Neural progenitor cell (in vitro differentiated cells): ENCODE data around the gene SNX13. TPM values are rescaled to one million over a fixed set of nuclear protein-coding genes. Genes with fewer than 3 reads are reported as not detected.

Source experiments
- DNase-seq: peaks from one replicate; pipeline ENCODE4 v3.0.0-alpha.2; 2016; ENCODE audit warnings: low spot score
- H2AFZ ChIP-seq: fragments of 200-600 bp; sonication (generic); replicated peaks from 2 replicates; pipeline ENCODE4 v1.6.1; 2016; ENCODE audit warnings: antibody characterized with exemption
- H3F3A ChIP-seq: fragments of 200-600 bp; sonication (generic); 2 replicates; pipeline ENCODE4 v1.6.1; 2016; ENCODE audit warnings: antibody characterized with exemption, low read depth
- H3K27ac ChIP-seq: fragments of 200-600 bp; sonication (generic); 2 replicates; pipeline ENCODE4 v1.5.1; 2016; ENCODE audit warnings: mild to moderate bottlenecking
- H3K27me3 ChIP-seq: fragments of 200-600 bp; sonication (generic); 2 replicates; pipeline ENCODE4 v1.6.1; 2016; ENCODE audit warnings: mild to moderate bottlenecking, moderate library complexity
- H3K36me3 ChIP-seq: fragments of 200-600 bp; sonication (generic); 2 replicates; pipeline ENCODE4 v1.5.1; 2016
- H3K4me1 ChIP-seq: fragments of 200-600 bp; sonication (generic); 2 replicates; pipeline ENCODE4 v1.6.1; 2016; ENCODE audit warnings: mixed run types
- H3K4me2 ChIP-seq: fragments of 200-600 bp; sonication (generic); 2 replicates; pipeline ENCODE4 v1.6.1; 2016
- H3K4me3 ChIP-seq: fragments of 200-600 bp; sonication (generic); 2 replicates; pipeline ENCODE4 v1.5.1; 2016
- H3K79me2 ChIP-seq: fragments of 200-600 bp; sonication (generic); 2 replicates; pipeline ENCODE4 v1.6.1; 2016; ENCODE audit warnings: low read depth
- H3K9ac ChIP-seq: fragments of 200-600 bp; sonication (generic); 2 replicates; pipeline ENCODE4 v1.6.1; 2016
- H3K9me3 ChIP-seq: fragments of 200-600 bp; sonication (generic); 2 replicates; pipeline ENCODE4 v1.5.1; 2016; ENCODE audit warnings: low read depth
- H4K20me1 ChIP-seq: fragments of 200-600 bp; sonication (generic); 2 replicates; pipeline ENCODE4 v1.6.1; 2016; ENCODE audit warnings: low read depth
- H3K27ac Mint-ChIP-seq: 3 replicates; pipeline ENCODE4 v1.8.0; 2021; ENCODE audit warnings: mixed read lengths
- H3K27me3 Mint-ChIP-seq: 2 replicates; pipeline ENCODE4 v1.8.0; 2022; ENCODE audit warnings: low read depth, mild to moderate bottlenecking, inconsistent platforms, moderate library complexity, mixed read lengths; ENCODE audit not compliant: insufficient read depth
- H3K36me3 Mint-ChIP-seq: 3 replicates; pipeline ENCODE4 v1.8.0; 2021; ENCODE audit warnings: mixed read lengths
- H3K4me1 Mint-ChIP-seq: 3 replicates; pipeline ENCODE4 v1.8.0; 2021; ENCODE audit warnings: mixed read lengths
- H3K4me3 Mint-ChIP-seq: 3 replicates; pipeline ENCODE4 v1.8.0; 2021; ENCODE audit warnings: mild to moderate bottlenecking, moderate library complexity, mixed read lengths
- H3K9me3 Mint-ChIP-seq: 3 replicates; pipeline ENCODE4 v1.8.0; 2020; ENCODE audit warnings: mixed read lengths
- EZH2 ChIP-seq: fragments of 200-600 bp; sonication (generic); IDR thresholded peaks from 2 replicates; pipeline ENCODE4 v1.6.1; 2017; ENCODE audit warnings: antibody characterized with exemption, mild to moderate bottlenecking, moderate library complexity
- EZH2phosphoT487 ChIP-seq: fragments of 200-600 bp; sonication (generic); IDR thresholded peaks from 2 replicates; pipeline ENCODE4 v1.6.1; 2017; ENCODE audit warnings: antibody characterized with exemption
- total RNA-seq: library from RNA; depleted of rRNA; stranded (reverse); fragments of >200 nt; gene quantifications from 2 replicates; pipeline ENCODE4 v1.2.3, GENCODE V29; 2015; ENCODE audit warnings: low replicate concordance
- TF ChIP-seq, protein P1 (sequence below): fragments of 200-600 bp; sonication (generic); IDR thresholded peaks from 2 replicates; pipeline ENCODE4 v1.5.1; 2017; ENCODE audit warnings: antibody characterized with exemption, mild to moderate bottlenecking

SNX13 gene
- total RNA-seq, 1 donor from 2014 or later = 67.5 TPM

DNA sequence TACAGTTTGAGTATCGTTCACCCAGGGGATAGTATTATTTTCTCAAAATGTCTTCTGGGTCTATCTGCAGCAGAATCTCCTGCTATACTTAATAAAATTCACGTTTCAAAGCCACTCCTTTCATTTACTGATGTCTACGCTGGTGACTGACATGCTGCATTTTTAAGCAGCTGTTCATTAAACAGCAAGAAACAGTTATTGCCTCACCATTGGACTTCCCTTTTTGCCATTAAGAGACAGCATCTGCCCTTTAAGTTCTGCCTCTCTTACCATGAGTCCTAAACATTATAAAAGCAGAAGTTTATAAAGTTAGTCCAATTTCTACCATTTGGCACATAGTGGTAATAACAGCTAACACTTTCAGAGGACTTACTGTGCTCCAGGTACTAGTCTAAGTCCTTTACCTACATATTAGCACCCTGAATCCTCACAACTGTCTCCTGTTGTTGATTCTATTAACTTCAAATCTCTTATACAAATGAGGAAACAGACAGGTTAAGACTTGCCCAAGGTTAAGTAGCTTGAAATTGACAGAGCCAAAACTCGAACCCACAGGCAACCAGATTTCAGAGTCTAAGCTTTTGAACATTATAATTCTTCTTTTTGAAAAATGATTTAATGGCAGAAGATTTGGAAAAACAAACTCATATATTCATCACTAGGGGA, 169.5 kb downstream of the SNX13 start:
- H3K4me1 Mint-ChIP-seq = peaks cover 16% of the 10 kb centered on the region
- H3K27me3 ChIP-seq = no peaks in the 10 kb centered on the region

DNA sequence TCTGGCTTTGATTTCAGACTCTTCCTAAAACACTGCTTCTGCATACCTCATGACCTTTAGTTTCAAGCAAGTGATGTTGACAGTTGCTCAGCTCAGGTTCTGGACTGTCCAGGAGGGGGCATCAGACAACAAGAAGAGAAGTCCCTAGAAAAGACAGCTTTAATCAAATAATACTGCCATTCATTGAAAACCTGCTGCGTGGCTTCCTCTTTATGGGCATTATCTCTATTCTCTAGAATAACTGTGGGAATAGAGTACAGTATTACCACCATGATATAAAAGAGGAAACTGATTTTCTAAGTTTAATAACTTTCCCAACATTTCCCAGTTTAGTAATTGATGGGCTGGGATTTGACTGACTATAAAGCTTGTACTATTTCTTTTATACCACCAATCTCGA, 170.4 kb downstream of the SNX13 start:
- H3K36me3 Mint-ChIP-seq = no peaks in the 10 kb centered on the region
- no peaks in the 10 kb centered on the region for H4K20me1 ChIP-seq
- TF ChIP-seq, protein P1, sequence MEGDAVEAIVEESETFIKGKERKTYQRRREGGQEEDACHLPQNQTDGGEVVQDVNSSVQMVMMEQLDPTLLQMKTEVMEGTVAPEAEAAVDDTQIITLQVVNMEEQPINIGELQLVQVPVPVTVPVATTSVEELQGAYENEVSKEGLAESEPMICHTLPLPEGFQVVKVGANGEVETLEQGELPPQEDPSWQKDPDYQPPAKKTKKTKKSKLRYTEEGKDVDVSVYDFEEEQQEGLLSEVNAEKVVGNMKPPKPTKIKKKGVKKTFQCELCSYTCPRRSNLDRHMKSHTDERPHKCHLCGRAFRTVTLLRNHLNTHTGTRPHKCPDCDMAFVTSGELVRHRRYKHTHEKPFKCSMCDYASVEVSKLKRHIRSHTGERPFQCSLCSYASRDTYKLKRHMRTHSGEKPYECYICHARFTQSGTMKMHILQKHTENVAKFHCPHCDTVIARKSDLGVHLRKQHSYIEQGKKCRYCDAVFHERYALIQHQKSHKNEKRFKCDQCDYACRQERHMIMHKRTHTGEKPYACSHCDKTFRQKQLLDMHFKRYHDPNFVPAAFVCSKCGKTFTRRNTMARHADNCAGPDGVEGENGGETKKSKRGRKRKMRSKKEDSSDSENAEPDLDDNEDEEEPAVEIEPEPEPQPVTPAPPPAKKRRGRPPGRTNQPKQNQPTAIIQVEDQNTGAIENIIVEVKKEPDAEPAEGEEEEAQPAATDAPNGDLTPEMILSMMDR = peak; percentile 89
- TF ChIP-seq EZH2 = no peak
- no peak for TF ChIP-seq EZH2phosphoT487
- H3K27me3 Mint-ChIP-seq = peaks cover 2% of the 10 kb centered on the region
- H3K4me3 Mint-ChIP-seq = no peak overlapping the region
- no peak overlapping the region for H3K4me2 ChIP-seq
- no peak overlapping the region for H2AFZ ChIP-seq
- H3K36me3 ChIP-seq = no peaks in the 10 kb centered on the region
- peaks cover 4% of the 10 kb centered on the region for H3K9me3 Mint-ChIP-seq
- no peaks in the 10 kb centered on the region for H3F3A ChIP-seq
- no peaks in the 10 kb centered on the region for H3K79me2 ChIP-seq
- H3K4me3 ChIP-seq = no peak overlapping the region
- no peak overlapping the region for H3K27ac ChIP-seq
- H3K4me1 Mint-ChIP-seq = peaks cover 16% of the 10 kb centered on the region
- no peak overlapping the region for H3K27ac Mint-ChIP-seq
- H3K4me1 ChIP-seq = peaks cover 20% of the 10 kb centered on the region
- H3K27me3 ChIP-seq = no peaks in the 10 kb centered on the region
- DNase-seq = peak; percentile 78
- no peaks in the 10 kb centered on the region for H3K9me3 ChIP-seq
- no peak overlapping the region for H3K9ac ChIP-seq

More for the DNA sequence above, 169.5 kb downstream of the SNX13 start:
- peaks cover 20% of the 10 kb centered on the region for H3K4me1 ChIP-seq
- no peak overlapping the region for H3K4me3 Mint-ChIP-seq
- no peaks in the 10 kb centered on the region for H3K9me3 ChIP-seq
- peaks cover 4% of the 10 kb centered on the region for H3K9me3 Mint-ChIP-seq
- no peaks in the 10 kb centered on the region for H3K36me3 ChIP-seq
- TF ChIP-seq EZH2 (no peak), EZH2phosphoT487 (no peak)
- TF ChIP-seq, protein P1 = no peak
- no peak overlapping the region for H3K4me2 ChIP-seq
- H3K27ac ChIP-seq = no peak overlapping the region
- no peak for DNase-seq
- H3K4me3 ChIP-seq = no peak overlapping the region
- H4K20me1 ChIP-seq = no peaks in the 10 kb centered on the region
- H2AFZ ChIP-seq = no peak overlapping the region
- H3K9ac ChIP-seq = no peak overlapping the region
- H3K27me3 Mint-ChIP-seq = peaks cover 2% of the 10 kb centered on the region
- H3K36me3 Mint-ChIP-seq = no peaks in the 10 kb centered on the region
- no peaks in the 10 kb centered on the region for H3F3A ChIP-seq
- H3K27ac Mint-ChIP-seq = no peak overlapping the region
- H3K79me2 ChIP-seq = no peaks in the 10 kb centered on the region

DNA sequence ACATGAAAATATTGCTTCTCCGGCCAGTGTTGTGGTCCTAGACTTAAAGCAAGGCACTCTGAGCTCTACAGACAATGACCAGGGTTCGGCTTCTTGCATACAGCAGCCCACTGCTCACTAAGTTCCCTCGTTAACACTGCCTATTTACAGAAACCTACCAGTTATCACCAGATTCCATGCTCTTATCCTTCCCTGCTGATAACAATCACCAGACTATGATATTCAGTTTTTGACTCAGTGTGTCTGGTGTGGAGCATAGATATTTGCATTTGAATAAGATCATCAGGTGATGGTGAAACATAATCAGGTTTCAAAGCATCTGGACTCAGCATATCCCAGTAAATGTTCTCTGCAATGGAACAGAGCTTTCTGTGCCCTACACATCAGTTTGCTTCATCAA, 182.3 kb downstream of the SNX13 start:
- no peaks in the 10 kb centered on the region for H3K79me2 ChIP-seq
- H3K27me3 ChIP-seq = no peaks in the 10 kb centered on the region
- H3K9ac ChIP-seq = no peak overlapping the region
- Mint-ChIP-seq H3K27me3 (no peaks in the 10 kb centered on the region), H3K9me3 (no peaks in the 10 kb centered on the region), H3K27ac (no peak overlapping the region), H3K4me3 (no peak overlapping the region), H3K36me3 (no peaks in the 10 kb centered on the region), H3K4me1 (no peaks in the 10 kb centered on the region)
- no peaks in the 10 kb centered on the region for H3K9me3 ChIP-seq
- H3K36me3 ChIP-seq = no peaks in the 10 kb centered on the region
- no peak overlapping the region for H2AFZ ChIP-seq
- no peak overlapping the region for H3K4me2 ChIP-seq
- H3F3A ChIP-seq = no peaks in the 10 kb centered on the region
- no peak overlapping the region for H3K4me3 ChIP-seq
- no peak overlapping the region for H3K27ac ChIP-seq
- TF ChIP-seq EZH2phosphoT487 (no peak), EZH2 (no peak)
- TF ChIP-seq, protein P1 = no peak
- no peaks in the 10 kb centered on the region for H4K20me1 ChIP-seq
- DNase-seq = no peak
- no peaks in the 10 kb centered on the region for H3K4me1 ChIP-seq
